Stomach (tissue), 9 donors: Measurements from ENCODE around the gene PPP1R9B. TPM values are rescaled to one million over a fixed set of nuclear protein-coding genes. Genes with fewer than 3 reads are reported as not detected.

ENCODE experiments used
- DNase-seq, 2 donors: peaks; one replicate each; pipeline versions ENCODE4 v3.0.0 to v3.0.0-alpha.2; 2013 to 2019
- H3K27ac ChIP-seq, 5 donors: fragments of 200-600 bp in 4 of 5; sonication (generic) in 4 of 5; one replicate each; pipeline ENCODE4 v1.5.1; 2013 to 2019; ENCODE audit warnings: mild to moderate bottlenecking in 1 of 5, moderate library complexity in 1 of 5
- H3K27me3 ChIP-seq, 3 donors: fragments of 200-600 bp; sonication (generic); one replicate each; pipeline ENCODE4 v1.5.1; 2017 to 2019; ENCODE audit warnings: mixed run types in 1 of 3
- H3K36me3 ChIP-seq, 4 donors: fragments of 200-600 bp; sonication (generic); 1 replicate in 3 of 4; 2 replicates in 1 of 4; pipeline ENCODE4 v1.5.1; 2016 to 2019
- H3K4me1 ChIP-seq, 4 donors: fragments of 200-600 bp; sonication (generic); one replicate each; pipeline ENCODE4 v1.5.1; 2016 to 2019
- H3K4me3 ChIP-seq, 4 donors: fragments of 200-600 bp; sonication (generic) in 3 of 4; one replicate each; pipeline ENCODE4 v1.5.1; 2016 to 2019; ENCODE audit warnings: mild to moderate bottlenecking in 1 of 4
- H3K9me3 ChIP-seq, 4 donors: fragments of 200-600 bp; sonication (generic); one replicate each; pipeline ENCODE4 v1.5.1; 2016 to 2019
- CTCF ChIP-seq, 7 experiments: fragments of 450-650 bp in 4 of 7; fragments of 200-600 bp in 3 of 7; sonication (generic) in 3 of 7; IDR thresholded peaks; one replicate each; pipeline ENCODE4 v1.5.1; 2016 to 2019; ENCODE audit warnings: antibody characterized with exemption in 7 of 7, control low read depth in 2 of 7, mild to moderate bottlenecking in 1 of 7
- EP300 ChIP-seq: sonication (generic); formaldehyde crosslinking; IDR thresholded peaks from one replicate; pipeline ENCODE4 v1.6.1; 2017; ENCODE audit warnings: antibody characterized with exemption
- POLR2A ChIP-seq, 4 donors: fragments of 450-650 bp; IDR thresholded peaks; one replicate each; pipeline ENCODE4 v1.6.1; 2016; ENCODE audit warnings: antibody characterized with exemption in 4 of 4, control low read depth in 2 of 4, mild to moderate bottlenecking in 1 of 4, moderate library complexity in 1 of 4
- POLR2AphosphoS5 ChIP-seq, 3 donors: sonication (generic); formaldehyde crosslinking; IDR thresholded peaks; one replicate each; pipeline ENCODE4 v1.6.1; 2016; ENCODE audit warnings: antibody characterized with exemption in 3 of 3
- WGBS, 5 donors: extraction: QIAGEN DNeasy Blood & Tissue Kit in 3 of 5; methylation state at CpG; one replicate each; pipeline versions ENCODE4 v1.1.5 to v1.1.7; 2013 to 2018; 5-methylcytosine and 5-hydroxymethylcytosine counted together
- intact Hi-C: fragments of 100-400 bp; cut with DNase I; formaldehyde crosslinking; loops from one replicate; pipeline ENCODE4 v1.15.1; 2023; ENCODE audit warnings: low total_unique reads
- polyA plus RNA-seq, 3 donors: library from polyadenylated mRNA; stranded (reverse); fragments of 200-250 nt; gene quantifications; one replicate each; pipeline ENCODE4 v1.2.3, GENCODE V29; 2013
- total RNA-seq, 5 donors: library from RNA; depleted of rRNA; stranded (reverse); fragments of >200 nt; gene quantifications; one replicate each; pipeline versions ENCODE4 v1.1.0 to v1.2.3, GENCODE V29; 2014 to 2016
- donor health status: healthy with polysubstance abuse.
- donor health status: Bipolar disorder and iron deficiency.
- donor health status: healthy.

The PPP1R9B gene
- total and polyA plus RNA-seq, 8 donors: 11.6 to 64.2 (median 18.9) TPM

GRCh38 chr17:50188531-50188920 lies 38.0 kb upstream of the PPP1R9B start:
- no peak for DNase-seq
- 64 to 84% (median 79%) methylated on average over 13 of the region's 13 CpGs for WGBS, 5 donors
- Histone ChIP-seq H3K27ac (peak overlapping the region in 3 of 5 donors; percentile 20 to 80 (median 79)), H3K4me1 (peaks cover 5 to 41% (median 20%) of the 10 kb centered on the region in 4 donors), H3K36me3 (peaks cover 76 to 90% (median 87%) of the 10 kb centered on the region in 4 donors), H3K27me3 (no peaks in the 10 kb centered on the region), H3K4me3 (no peak overlapping the region), H3K9me3 (no peaks in the 10 kb centered on the region)
- intact Hi-C loops: no loop called here
- TF ChIP-seq EP300: no peak
- no peak for TF ChIP-seq CTCF (IDR thresholded peaks at IDR 0.05)
- no peak for TF ChIP-seq POLR2AphosphoS5 (IDR thresholded peaks at IDR 0.05)
- no peak for TF ChIP-seq POLR2A (IDR thresholded peaks at IDR 0.05)

GRCh38 chr17:50187751-50188530 lies 37.5 kb upstream of the PPP1R9B start:
- H3K36me3 ChIP-seq: peaks cover 70 to 84% (median 81%) of the 10 kb centered on the region in 4 donors
- H3K27ac ChIP-seq: peak overlapping the region in 2 of 5 donors; percentile 79 to 80
- no peak for DNase-seq
- H3K9me3 ChIP-seq: no peaks in the 10 kb centered on the region
- intact Hi-C loops: no loop called here
- 78 to 90% (median 82%) methylated on average over 14 to 17 of the region's 17 CpGs for WGBS, 5 donors
- TF ChIP-seq CTCF (IDR thresholded peaks at IDR 0.05) (no peak), POLR2AphosphoS5 (IDR thresholded peaks at IDR 0.05) (no peak), EP300 (no peak), POLR2A (IDR thresholded peaks at IDR 0.05) (no peak)
- H3K4me1 ChIP-seq: peaks cover 5 to 41% (median 25%) of the 10 kb centered on the region in 4 donors
- no peaks in the 10 kb centered on the region for H3K27me3 ChIP-seq
- H3K4me3 ChIP-seq: no peak overlapping the region

- Histone ChIP-seq H3K27ac (peak overlapping the region in 3 of 5 donors; percentile 42 to 80 (median 79)), H3K4me3 (no peak overlapping the region), H3K27me3 (no peaks in the 10 kb centered on the region), H3K36me3 (peaks cover 64 to 78% (median 76%) of the 10 kb centered on the region in 4 donors), H3K9me3 (no peaks in the 10 kb centered on the region), H3K4me1 (peaks cover 5 to 36% (median 24%) of the 10 kb centered on the region in 4 donors)
- DNase-seq: no peak
- intact Hi-C loops: no loop called here
- WGBS, 5 donors: 64 to 86% (median 74%) methylated on average over 3 to 4 of the region's 4 CpGs
- no peak for TF ChIP-seq CTCF (IDR thresholded peaks at IDR 0.05)
- no peak for TF ChIP-seq EP300
- TF ChIP-seq POLR2A (IDR thresholded peaks at IDR 0.05): no peak
- TF ChIP-seq POLR2AphosphoS5 (IDR thresholded peaks at IDR 0.05): no peak
These were observed 36.9 kb upstream of the PPP1R9B start for GRCh38 chr17:50187394-50187725.

- H3K9me3 ChIP-seq: no peaks in the 10 kb centered on the region
- 75 to 86% (median 79%) methylated on average over 21 to 24 of the region's 24 CpGs for WGBS, 5 donors
- peaks cover 59 to 73% (median 70%) of the 10 kb centered on the region in 4 donors for H3K36me3 ChIP-seq
- intact Hi-C loops: no loop called here
- no peak overlapping the region for H3K4me3 ChIP-seq
- peaks cover 5 to 36% (median 23%) of the 10 kb centered on the region in 4 donors for H3K4me1 ChIP-seq
- peak overlapping the region in 3 of 5 donors; percentile 42 to 80 (median 79) for H3K27ac ChIP-seq
- peak in 1 of 2 donors; percentile 69 for DNase-seq
- TF ChIP-seq EP300: no peak
- no peak for TF ChIP-seq POLR2AphosphoS5 (IDR thresholded peaks at IDR 0.05)
- TF ChIP-seq CTCF (IDR thresholded peaks at IDR 0.05): no peak
- H3K27me3 ChIP-seq: no peaks in the 10 kb centered on the region
These were observed 36.4 kb upstream of the PPP1R9B start for GRCh38 chr17:50186661-50187393.
